ENCODE data around the gene SETDB1. TPM values are rescaled to one million over a fixed set of nuclear protein-coding genes. Genes with fewer than 3 reads are reported as not detected.
"Not testable (repeated sequence)": the region's sequence is repeated elsewhere in the genome, so short reads cannot be mapped to it uniquely, and the experiment has no call there.

SETDB1 gene
- total RNA-seq (10 to 100 TPM; 85.9 to 90.6 TPM), polyA plus RNA-seq (ENCODE audit: insufficient read depth, low read depth, low replicate concordance) (89.5 TPM)
- long read RNA-seq, donor 1, full-length matches to known transcripts: 5 of 21 reads
- long read RNA-seq, donor 1, partial matches to known transcripts: 16 of 21 reads
- long read RNA-seq, donor 1, other reads (novel, unspliced or antisense): 0 of 21 reads
- long read RNA-seq, donor 2, transcript SETDB1-217 (13 exons, 2,043 nt): major isoform, 6 of 12 reads
- long read RNA-seq, donor 2, partial matches to known transcripts: 6 of 12 reads
- long read RNA-seq, donor 2, other reads (novel, unspliced or antisense): 0 of 12 reads

DNA sequence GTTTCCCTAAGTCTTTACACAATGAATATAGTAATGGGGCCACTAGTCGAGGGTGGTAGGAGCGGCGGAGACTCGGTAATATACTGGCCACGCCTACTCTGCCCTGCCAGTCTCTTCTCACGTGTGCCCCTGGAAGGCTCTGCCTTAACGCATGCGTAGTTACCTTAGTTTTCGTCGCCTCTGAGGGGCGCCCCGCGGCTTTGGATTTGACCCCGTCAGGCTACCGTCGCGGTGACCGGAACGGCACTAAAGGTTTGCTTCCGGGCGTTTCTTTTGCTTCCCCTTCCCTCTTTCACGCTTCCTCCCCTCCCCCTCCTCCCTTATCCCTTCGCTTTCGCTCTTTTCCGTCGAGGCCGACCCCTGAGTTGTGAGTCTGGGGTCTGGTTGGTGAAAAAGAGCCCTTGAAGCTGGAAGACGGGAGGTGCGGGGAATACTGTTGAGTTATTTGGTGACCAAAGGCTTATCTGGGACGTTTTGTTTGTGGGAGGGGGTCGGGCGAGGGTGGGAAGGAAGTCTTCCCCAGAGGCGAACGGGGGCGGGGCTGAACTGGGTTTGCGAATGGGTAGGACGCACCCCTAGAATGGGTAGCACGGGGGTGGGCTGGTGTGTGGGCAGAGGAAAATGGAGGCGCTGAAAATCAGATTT, at the start of gene SETDB1:
SETDB1 (plus strand) TSS at position 267 of the 645 bp plus-strand sequence. CDS start 1,352 bp downstream, outside the sequence.
- Histone ChIP-seq H3K27me3 (no peaks in the 10 kb centered on the region), H3K4me3 (peak within 1 kb of the TSS; percentile 98 to 99), H3K27ac (peak within 1 kb of the TSS; percentile 87 to 92), H3K36me3 (ENCODE audit: low read depth, missing control alignments) (no peaks in the 10 kb centered on the region), H3K9me3 (no peaks in the 10 kb centered on the region), H3K4me1 (peaks cover 7% of the 10 kb centered on the region)
- 1% methylated on average over 39 of the region's 39 CpGs for WGBS, 2 donors
- peak in 1 of 3 experiments; percentile 8 for TF ChIP-seq CTCF (IDR thresholded peaks at IDR 0.05)
- TF ChIP-seq POLR2A (IDR thresholded peaks at IDR 0.05): no peak
- peak; percentile 97 for DNase-seq
- intact Hi-C loops (cut with DNase I; ENCODE audit: low total_unique reads): no loop called here

DNA sequence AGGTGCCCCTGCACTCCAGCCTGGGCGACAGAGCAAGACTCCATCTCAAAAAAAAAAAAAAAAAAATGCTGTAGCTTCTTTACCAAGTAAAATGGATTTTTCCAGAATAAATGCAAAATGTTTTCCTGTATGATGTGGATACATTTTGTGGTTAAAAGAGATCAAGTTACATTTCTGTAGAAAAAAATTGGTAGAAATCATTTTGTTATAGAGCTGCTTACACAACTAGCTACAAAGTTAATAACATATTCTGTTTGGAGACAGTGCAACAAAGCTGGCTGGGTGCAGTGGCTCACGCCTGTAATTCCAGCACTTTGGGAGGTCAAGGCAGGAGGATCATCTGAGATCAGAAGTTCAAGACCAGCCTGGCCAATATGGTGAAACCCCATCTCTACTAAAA, 47.2 kb upstream of the SETDB1 start:
- DNase-seq; H3K9me3 ChIP-seq; H3K36me3 ChIP-seq (ENCODE audit: low read depth, missing control alignments); H3K4me3 ChIP-seq; H3K27ac ChIP-seq; H3K4me1 ChIP-seq; intact Hi-C loops (cut with DNase I; ENCODE audit: low total_unique reads); H3K27me3 ChIP-seq: not testable (repeated sequence)
- WGBS, 2 donors: 57 to 63% methylated on average over 2 of the region's 2 CpGs

DNA sequence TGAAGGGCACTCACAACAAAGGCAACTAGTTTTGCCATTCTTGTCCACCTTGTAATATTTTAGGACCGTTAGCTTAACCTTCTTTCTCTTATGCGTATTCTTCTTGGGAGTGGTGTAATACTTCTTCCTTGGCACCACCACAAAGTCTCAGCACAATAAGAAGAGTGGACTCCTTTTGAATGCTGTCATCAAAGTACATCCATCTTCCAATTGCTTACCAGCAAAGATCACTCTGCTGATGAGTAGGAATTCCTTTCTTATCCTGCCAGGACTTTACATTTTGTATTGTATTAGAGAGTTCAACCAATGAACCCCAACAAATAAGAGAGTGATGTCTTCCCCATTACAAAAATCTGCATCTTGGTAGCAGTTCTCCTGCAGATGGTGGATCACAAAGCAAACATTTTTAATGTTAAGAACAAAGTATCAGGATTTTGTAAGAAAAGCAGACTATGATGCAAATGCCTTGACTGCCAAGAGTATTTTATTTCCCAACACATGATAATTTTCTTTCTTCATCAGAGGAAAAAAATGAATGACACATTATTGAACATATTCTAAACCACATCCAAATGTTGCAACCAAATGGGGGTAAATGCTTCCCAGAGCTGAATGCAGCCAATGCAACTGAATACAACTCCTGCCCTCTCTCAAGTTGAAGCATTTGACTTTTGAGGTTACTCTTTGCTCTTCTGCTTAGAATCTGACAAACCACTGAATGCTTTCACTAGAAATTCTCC, 44.7 kb upstream of the SETDB1 start:
- no peaks in the 10 kb centered on the region for H3K36me3 ChIP-seq (ENCODE audit: low read depth, missing control alignments)
- H3K9me3 ChIP-seq: no peaks in the 10 kb centered on the region
- H3K4me1 ChIP-seq: peaks cover 2% of the 10 kb centered on the region
- intact Hi-C loops (cut with DNase I; ENCODE audit: low total_unique reads): no loop called here
- TF ChIP-seq CTCF (IDR thresholded peaks at IDR 0.05) (no peak), POLR2A (IDR thresholded peaks at IDR 0.05) (no peak)
- 86% methylated on average over 2 of the region's 2 CpGs for WGBS, 2 donors
- H3K4me3 ChIP-seq: no peak overlapping the region
- no peaks in the 10 kb centered on the region for H3K27me3 ChIP-seq
- no peak for DNase-seq
- H3K27ac ChIP-seq: no peak overlapping the region

DNA sequence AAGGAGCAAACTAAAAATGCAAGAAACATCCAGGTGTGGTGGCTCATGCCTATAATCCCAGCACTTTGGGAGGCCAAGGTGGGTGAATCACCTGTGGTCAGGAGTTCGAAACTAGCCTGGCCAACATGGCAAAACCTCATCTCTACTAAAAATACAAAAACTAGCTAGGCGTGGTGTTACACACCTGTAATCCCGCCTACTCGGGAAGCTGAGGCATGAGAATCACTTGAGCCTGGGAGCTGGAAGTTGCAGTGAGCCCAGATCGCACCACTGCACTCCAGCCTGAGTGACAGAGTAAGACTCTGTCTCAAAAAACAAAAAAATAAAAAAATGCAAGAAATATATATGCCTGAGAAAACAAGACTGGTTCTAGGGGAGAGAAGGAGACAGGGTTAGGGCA, 43.0 kb upstream of the SETDB1 start:
- DNase-seq; H3K36me3 ChIP-seq (ENCODE audit: low read depth, missing control alignments); H3K27ac ChIP-seq; intact Hi-C loops (cut with DNase I; ENCODE audit: low total_unique reads); H3K4me3 ChIP-seq; H3K27me3 ChIP-seq; H3K9me3 ChIP-seq; H3K4me1 ChIP-seq: not testable (repeated sequence)
- 91 to 95% methylated on average over 5 of the region's 5 CpGs for WGBS, 2 donors

- peaks cover 4% of the 10 kb centered on the region for H3K4me1 ChIP-seq
- TF ChIP-seq POLR2A (IDR thresholded peaks at IDR 0.05) (no peak), CTCF (IDR thresholded peaks at IDR 0.05) (no peak)
- no peaks in the 10 kb centered on the region for H3K36me3 ChIP-seq (ENCODE audit: low read depth, missing control alignments)
- WGBS, 2 donors: 31 to 35% methylated on average over 3 of the region's 3 CpGs
- intact Hi-C loops (cut with DNase I; ENCODE audit: low total_unique reads): no loop called here
- H3K9me3 ChIP-seq: no peaks in the 10 kb centered on the region
- H3K27me3 ChIP-seq: no peaks in the 10 kb centered on the region
- H3K4me3 ChIP-seq: no peak within 1 kb of the TSS
- peak; percentile 88 for DNase-seq
- no peak within 1 kb of the TSS for H3K27ac ChIP-seq
Observed at GRCh38 chr1:150887018-150887417, 39.1 kb upstream of the SETDB1 start, which contains the start of gene CTXND2. Gene CTXND2, plus strand, starts transcription at chr1:150887136. Its CDS starts 25,179 bp downstream, at chr1:150912315.
